Inflammatory macrophage treated with lipopolysaccharide for 4 hours (primary cell): Measurements from ENCODE around the gene ZNF205.
A peak's percentile ranks its signal among the peaks of the same experiment; 100 is the strongest.

ENCODE experiments used
- DNase-seq: peaks from one replicate; pipeline ENCODE4 v3.0.0-alpha.2; 2020

ZNF205 gene

GRCh38 chr16:3106205-3106928 lies 6.0 kb upstream of the ZNF205 start:
- peak; percentile 92 for DNase-seq

GRCh38 chr16:3112881-3113574 lies 642 bp downstream of the ZNF205 start:
- no peak for DNase-seq

GRCh38 chr16:3113765-3114479 lies 1.5 kb downstream of the ZNF205 start:
- no peak for DNase-seq

GRCh38 chr16:3115003-3115402 lies 2.6 kb downstream of the ZNF205 start:
- DNase-seq: no peak

DNA sequence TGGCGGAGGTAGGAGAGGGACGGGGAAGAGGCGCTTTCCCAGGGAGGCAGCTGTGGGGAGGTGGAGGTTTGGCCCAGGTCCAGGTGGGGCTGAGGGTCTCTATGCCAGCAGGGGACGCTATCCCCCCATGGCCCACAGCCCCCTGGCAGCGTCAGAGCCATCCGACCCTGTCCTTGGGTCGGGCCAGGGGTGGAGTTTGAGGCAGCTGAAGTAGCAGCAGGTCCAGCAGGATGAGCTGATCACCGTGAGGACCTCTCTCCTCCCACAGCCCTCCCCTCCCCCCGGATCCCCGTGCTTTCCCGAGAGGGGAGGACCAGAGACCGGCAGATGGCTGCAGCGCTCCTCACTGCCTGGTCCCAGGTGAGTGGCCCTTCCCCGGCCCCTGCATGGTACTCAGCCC lies 3.2 kb downstream of the ZNF205 start:
- no peak for DNase-seq

DNA sequence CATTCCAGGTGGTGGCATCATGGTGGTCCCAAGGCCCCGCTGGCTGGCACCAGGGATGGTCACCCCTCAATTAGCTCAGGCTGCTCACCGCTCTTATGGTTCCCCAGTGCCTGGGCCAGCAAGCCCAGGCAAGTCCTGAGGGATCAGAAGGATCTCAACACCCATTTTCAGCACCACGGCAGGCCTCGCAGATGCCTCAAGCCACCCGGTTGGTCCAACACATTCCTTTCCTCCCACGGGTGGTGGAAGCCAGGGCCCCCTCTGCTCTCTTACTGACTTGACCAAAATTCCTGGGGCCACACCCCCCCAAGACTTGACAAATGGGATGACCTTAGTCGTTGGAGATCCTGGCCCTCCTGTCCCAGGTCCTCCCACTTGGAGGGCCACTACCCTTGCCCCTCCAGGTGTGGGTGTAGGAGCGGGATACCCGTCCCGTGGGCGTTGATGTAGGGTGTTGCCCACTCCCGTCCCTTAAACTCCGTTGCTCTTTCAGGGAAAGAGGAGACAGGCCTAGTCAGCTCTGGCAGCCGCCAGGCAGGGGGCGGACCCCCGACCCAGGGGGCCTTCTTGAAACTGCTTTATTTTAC lies 5.9 kb downstream of the ZNF205 start:
- no peak for DNase-seq

DNA sequence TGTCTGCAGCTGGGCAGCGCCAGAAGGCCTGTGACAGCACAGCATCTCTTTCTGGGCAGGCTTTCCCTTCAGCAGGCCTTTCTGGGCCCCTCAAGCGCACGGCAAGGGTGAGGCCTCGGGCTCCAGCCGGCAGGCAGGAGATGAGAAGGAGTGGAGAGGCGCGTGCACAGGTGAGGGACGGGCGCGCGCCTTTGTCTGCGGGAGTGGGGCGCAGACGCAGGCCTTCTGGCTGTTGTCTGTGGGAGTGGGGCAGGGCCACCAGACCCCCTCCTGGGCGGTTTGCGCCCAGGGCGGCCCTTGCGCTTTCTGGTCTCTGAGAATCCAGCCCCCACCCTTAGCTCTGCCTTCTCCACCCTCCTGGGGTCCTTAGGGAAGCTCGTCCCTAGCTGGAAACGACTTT lies 6.5 kb downstream of the ZNF205 start:
- no peak for DNase-seq

DNA sequence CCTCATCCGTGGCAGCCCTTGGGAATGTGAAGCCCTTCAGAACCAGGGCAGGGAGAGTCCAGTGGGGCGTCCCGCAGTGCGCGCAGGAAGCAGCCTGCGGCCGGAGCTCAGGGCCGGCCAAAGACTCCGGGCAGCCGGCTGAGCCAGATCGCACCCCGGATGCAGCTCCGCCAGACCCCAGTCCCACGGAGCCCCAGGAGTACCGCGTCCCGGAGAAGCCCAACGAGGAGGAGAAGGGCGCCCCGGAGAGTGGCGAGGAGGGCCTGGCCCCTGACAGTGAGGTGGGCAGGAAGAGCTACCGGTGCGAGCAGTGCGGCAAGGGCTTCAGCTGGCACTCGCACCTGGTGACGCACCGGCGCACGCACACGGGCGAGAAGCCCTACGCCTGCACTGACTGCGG lies 6.9 kb downstream of the ZNF205 start:
- DNase-seq: no peak

- DNase-seq: no peak
These were observed 7.5 kb downstream of the ZNF205 start for GRCh38 chr16:3119701-3120408.

- DNase-seq: no peak
These were observed 8.0 kb downstream of the ZNF205 start for GRCh38 chr16:3120435-3120834.

DNA sequence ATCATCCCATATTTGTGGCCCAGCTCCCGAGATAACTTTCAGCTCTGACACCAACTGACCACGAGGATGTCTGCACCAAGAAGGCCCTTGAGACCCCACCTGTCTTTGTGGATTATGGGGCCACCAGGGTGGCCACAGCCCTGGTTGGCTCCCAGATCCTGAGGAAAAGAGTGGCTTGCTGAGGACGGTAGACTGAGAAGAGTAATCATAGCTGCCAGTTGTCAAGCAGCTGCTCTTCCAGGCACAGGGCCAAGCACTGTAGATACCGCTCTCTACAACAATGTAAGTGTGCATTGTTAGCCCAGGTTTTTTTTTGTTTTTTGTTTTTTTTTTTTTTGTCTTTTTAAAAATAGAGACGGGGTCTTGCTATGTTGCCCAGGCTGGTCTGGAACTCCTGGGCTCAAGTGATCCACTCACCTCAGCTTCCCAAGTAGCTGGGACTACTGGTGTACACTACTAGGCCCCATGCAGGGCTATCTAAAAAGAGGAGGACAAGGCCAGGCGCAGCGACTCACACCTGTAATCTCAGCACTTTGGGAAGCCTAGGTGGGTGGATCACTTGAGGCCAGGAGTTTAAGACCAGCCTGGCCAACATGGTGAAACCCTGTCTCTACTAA lies 9.6 kb downstream of the ZNF205 start:
- no peak for DNase-seq

DNA sequence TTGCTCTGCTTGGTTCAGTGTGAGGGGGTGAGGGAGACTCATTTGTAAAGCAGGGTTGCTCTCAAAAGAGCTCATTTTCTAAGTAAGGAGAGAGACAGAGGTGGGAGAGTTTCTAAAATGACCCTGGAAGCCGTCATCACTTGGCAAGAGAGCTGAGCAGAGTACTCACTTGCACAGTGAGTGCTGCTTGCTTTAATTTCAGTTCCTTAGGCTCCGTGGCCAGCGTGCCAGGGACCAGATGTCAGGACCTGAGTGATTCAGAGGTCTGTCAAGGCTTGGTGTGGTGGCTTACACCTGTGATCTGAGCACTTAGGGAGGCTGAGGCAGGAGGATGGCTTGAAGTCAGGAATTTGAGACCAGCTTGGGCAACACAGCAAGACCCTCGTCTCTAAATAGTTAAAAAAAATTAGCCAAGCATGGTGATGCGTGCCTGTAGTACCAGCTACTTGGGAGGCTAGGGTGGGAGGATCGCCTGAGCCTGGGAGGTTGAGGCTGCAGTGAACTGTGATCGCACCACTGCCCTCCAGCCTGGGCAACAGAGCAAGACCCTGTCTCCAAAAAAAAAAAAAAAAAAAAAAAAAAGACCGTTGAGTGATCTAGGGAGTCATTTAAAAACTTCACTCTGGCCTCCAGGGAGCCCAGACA lies 10.7 kb downstream of the ZNF205 start:
- no peak for DNase-seq

DNA sequence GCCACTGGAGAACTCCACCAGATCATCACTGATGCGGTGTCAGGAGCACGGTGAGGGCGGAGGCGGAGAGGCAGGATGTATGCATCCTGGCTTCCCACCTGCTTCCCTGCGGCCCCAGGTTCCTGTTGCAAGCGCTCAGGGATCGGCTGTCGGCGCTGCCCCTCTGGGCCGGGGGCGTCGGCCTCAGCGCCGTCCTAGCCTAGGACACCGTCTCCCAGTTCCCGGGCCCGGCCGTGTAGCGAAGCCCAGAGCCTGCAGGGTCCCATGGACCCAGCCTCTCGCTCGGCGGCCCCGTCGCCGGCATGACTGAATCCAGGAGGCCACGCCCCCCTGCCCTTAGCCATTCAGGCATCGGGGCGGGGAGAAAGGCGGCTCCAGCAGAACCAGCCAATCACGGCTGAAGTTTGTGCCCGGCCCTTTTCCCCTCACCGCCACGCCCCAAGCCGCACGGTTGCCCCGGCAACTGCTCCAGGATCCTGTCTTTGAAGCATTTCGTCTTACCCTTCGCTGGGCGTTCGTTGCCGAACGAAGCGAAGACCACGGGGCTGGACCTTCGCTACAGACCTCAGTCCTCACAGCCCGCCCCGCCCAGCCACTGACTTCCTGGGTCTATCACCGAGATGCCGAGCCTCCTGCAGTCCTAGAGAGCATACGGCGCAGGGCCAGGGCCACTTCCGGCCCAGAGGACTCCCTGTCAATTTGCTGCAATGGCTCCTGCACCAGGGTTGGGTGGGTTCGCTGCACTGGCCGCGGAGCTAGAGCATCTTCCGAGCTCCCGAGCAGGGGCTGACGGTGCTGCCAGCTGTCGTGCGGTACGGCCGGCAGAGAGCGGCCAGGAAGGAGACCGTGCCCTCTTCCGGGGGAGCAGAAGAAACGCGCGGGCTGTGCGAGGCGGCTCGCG lies 11.8 kb downstream of the ZNF205 start:
- DNase-seq: peak; percentile 93

DNA sequence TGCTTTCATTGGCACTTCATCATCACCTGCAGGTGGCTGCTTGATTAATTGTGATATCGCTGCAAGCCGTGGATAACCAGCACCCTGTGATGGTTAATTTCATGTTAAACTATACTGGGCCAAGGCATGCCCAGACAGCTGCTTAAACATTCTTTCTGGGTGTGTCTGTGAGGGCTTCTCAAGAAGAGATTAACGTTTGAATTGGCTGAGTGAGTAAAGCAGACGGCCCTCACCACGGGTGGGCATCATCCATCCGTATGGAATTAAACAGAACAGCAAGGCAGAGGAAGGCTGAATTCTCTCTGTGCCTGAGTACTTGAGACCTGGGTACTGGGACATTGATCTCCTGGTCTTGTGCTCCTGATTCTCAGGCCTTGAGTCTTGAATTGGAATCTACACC lies 15.4 kb downstream of the ZNF205 start:
- DNase-seq: no peak

DNA sequence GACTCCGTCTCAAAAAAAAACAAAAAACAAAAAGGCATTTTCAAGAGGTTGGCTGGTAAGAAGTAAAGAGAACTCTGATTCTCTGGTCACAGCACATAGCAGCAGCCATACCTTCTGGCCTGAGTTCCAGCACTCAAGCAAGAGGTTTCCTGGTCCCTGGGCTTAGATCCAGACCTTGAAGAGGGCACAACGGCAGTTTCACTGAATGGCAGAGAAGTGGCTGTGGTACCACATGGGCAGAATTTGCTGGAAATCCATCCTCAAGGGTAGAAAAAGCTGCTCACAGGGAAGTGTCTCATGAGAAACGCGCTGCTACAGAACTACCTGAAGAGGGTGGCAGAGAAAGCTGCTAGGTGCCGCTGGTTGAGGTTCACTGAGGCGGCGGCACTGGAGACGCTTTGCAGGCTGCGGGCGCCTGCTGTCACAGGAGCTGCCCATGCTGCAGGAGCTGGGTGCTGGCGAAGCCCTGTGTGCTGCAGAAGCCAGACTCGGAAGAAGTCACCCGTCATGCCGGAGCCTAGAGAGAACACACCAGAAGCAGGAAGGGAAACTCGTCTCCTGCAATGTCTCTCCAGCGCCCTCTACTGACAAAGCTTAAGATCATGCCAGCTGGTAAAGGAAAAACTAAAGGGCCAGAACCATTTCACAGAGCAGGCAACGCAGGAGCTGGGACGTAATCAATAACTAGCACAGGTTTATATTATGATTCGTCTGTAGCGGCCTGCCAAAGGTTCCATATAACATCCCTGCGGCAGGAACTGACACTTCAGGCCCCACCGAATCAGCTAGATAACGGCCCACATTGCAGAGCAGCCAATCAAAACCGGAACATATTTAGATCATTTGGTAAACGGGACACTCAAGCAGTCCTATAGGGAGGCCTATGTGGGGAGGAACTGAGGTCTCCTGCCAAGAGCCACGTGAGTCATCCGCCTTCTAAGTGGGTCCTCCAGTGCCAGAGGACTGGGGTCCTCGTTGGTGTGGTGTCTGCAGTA lies 17.0 kb downstream of the ZNF205 start:
- DNase-seq: peak; percentile 91

- DNase-seq: peak; percentile 38
These were observed 19.5 kb downstream of the ZNF205 start for GRCh38 chr16:3131755-3132377.

DNA sequence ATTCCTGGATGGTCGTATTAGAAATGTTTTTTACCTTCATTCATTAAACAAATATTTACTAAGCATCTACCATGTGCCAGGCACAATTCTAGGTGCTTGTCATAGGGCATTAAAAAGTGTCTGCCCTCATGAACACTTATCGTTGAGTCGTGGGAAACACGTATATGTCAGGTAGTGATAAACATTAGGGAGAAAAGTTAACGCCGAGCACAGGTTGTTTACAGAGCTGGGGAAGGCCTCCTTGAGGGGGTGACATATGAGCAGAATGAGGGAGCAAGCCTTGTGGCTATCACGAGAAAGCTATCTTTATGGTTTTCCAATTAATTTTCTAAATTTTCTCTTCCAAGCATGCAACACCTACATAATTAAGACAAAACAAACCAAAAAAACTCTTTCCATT lies 21.5 kb downstream of the ZNF205 start:
- no peak for DNase-seq

GRCh38 chr16:3134338-3135125 lies 22.1 kb downstream of the ZNF205 start, which contains the start of gene ZNF213:
ZNF213 (plus strand) TSS chr16:3135029; CDS start chr16:3137281, 2,252 bp downstream.
- DNase-seq: peak; percentile 98
